Left ventricle myocardium superior (tissue), 1 donor: ENCODE measurements around the gene TTC9B. TPM values are rescaled to one million over a fixed set of nuclear protein-coding genes. Genes with fewer than 3 reads are reported as not detected.

Experiments used
- ATAC-seq: fragments of 200-7000 bp; cut with Tn5 transposase; one replicate; pipeline ENCODE4 v1.9.1; 2020; ENCODE audit warnings: mild to moderate bottlenecking, moderate library complexity
- DNase-seq: peaks from one replicate; pipeline ENCODE4 v3.0.0-alpha.2; 2020
- intact Hi-C: fragments of 100-400 bp; cut with micrococcal nuclease; formaldehyde crosslinking; loops from one replicate; pipeline ENCODE4 v1.11.0; 2022
- long read RNA-seq: library from polyadenylated mRNA; unstranded; transcript quantifications from one replicate; pipeline ENCODE4 v2.0.0, GENCODE V29; 2021
- total RNA-seq: library from RNA; stranded (reverse); fragmentation: NEBNext Ultra II Directional; extraction: Animal tissue kit (Norgen Biotek cat#: 25700); gene quantifications from one replicate; pipeline ENCODE4 v1.2.1, GENCODE V29; 2021
- donor health status: DM: no; HTN: yes; CAD: no; lungs with severe emphysema.

TTC9B gene
- not detected for total RNA-seq
- long read RNA-seq, result 0 reads

DNA sequence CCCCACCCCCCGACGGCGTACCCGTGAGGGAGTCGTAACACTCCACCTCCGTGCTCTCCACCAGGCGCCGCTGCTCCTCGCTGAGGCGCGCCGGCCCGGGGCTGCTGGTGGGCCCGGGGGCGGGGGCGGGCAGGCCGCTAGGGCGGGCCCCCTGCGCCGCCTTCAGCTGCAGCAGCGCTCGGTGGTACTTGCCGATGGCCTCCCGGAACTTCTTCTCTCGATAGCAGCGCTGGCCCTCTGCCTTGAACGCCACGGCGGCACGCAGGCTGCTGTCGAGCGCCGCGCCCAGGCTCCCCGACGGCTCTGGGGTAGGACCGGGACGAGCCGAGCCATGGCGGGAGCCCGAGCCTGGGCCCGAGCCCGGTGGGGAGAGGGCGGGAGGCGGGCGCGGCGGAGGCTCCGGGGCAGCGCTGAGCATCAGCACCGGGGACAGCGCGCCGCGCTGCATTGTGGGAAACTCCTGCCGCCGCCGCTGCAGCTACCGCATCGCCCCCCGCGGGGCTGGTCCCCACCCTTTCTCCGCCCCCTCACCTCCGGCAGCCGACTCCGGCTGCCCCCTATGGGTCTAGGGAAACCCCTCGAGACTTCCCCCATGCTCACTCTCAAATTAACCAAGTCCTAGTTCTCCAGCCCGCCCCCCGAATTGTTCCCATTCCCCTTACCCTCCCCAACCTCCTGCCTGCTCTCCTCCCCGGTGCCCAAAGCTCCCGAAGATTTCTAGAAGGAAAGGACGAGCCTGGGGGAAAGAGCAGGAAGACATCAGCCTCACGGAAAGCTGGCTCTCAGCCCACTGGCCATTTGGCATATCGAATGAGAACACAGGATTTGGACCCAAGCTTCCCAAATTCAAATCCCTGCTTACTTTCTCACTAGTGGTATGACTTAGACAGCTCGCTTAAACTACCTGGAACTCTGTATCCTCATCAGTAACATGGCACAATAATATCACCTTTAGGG is at the start of gene TTC9B:
TSS of gene TTC9B (minus strand) at position 451 of the 957 bp plus-strand sequence. CDS start at position 448, 3 bp downstream.
- DNase-seq (no peak), ATAC-seq (peak; percentile 5)
- intact Hi-C loops, result no loop called here

DNA sequence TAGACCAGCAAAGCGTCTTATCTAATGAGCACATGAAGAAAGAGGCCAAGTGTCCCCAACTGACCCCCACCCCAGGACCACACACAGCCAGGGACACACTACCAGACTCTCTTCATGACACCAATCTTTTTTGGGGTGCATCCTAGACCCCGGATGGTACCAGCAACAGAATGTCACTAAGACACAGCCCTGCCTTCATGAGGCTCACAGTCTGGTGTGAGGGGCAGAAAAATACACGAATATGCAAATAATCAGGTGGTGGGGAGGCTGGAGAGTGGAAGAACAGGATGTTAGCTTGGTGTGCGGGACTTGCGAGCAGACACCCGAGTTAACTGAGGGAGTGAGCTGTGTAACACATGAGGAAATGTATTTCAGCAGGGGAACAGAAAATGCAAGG is 49.4 kb upstream of the TTC9B start:
- no peak for DNase-seq
- ATAC-seq, result no peak
- intact Hi-C loops, result no loop called here

DNA sequence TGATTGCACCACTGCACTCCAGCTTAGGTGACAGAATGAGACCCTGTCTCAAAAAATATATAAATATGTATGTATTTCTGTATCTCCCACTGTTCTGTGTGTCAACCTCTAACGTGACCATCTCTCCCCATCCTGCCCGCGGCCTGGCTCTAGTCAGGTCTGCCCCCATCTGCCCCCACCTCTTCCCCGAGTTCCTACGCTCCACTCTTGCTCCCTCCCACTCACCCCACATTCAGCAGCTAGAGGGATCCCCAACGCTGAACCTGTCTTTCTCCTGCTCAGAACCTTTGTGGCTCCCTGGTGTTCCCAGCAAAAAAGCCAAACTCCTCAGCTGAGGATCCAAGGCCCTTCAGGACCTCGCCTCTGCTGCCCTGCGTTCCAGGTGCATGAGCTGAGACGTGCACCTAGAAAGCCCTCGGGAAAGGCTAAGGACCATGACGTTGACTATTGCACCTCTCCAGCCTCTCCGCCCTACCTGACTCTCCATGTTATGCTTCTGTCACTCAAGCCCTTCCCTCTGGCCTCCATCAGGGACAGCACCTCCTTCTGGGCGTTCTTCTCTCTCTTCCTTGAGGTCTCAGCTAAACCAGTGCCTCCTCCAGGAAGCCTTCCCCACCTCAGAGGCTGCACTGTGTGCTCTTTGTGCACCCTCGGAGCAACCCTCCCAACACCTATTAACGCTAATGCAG is 48.9 kb upstream of the TTC9B start:
- no peak for DNase-seq
- ATAC-seq, result no peak
- intact Hi-C loops, result no loop called here

DNA sequence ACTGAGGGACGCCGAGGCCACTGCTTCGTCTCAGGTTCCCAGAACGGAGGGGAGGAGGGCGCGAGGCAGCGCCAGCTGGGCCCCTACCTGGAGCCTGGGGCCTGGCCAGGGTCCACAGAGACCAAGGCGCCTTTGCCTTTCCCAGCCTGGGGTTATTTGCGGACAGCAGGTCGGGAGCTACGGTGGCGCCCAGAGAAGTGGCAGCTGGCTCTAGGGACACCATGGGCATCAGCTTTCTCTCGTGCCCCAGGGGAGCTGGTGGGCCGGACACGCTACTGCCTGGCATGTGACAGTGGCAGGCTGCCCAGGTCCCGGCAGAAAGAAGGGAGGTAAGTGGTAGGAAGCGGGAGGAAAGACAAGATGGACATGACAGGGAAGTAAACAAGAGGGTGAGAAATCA is 47.9 kb upstream of the TTC9B start:
- intact Hi-C loops, result no loop called here
- DNase-seq (peak; percentile 87), ATAC-seq (peak; percentile 86)

DNA sequence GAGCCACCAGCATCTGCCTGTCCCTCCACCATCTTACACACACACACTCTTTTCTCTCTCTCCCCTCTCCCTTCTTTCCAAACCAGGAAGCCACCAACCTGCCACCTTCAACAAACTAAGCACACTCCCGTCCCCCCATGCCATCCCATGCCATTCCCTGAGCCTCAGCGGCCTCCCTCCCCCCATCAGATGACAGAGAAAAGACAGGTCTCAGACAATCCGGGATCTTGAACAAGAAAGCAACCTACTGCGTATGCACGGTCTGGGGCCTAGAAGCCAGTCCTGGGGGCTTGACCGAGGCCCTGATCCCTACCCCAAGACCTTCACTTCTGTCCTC is 47.5 kb upstream of the TTC9B start:
- DNase-seq, result no peak
- ATAC-seq, result no peak
- intact Hi-C loops, result no loop called here

DNA sequence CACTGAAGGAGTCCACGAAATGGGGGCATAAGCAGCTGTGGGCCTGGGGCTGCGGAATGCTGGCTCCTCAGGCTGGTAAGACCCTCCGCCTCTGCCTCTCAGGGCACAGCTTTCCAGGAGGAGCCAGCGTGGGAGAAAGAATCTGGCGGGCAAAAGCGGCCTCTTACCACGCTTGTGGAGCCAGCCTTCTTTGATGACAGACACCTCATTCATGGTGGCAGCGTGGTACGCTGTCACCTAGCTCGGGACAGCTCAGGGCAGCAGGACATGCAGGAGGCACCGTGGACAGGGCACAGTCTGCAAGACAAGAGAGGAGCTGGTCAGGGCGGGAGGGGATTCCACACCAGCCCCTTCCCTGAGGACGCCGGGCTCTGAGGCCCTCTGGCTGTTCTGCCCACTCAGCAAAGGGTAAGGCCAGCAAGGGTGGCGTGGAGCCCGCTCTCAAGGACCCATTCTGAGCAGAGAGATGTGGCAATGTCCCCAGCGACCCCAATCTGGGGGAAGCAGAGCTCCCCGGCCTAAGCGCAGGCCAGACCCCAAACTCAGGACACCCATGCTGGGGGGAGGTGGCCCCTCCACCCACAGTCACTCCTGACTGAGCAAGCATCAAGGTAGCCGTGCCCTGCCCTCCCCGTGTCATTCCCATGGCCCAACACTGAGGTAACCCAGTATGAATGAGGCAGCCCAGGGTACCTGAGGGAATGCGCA is 47.0 kb upstream of the TTC9B start:
- intact Hi-C loops, result no loop called here
- ATAC-seq (no peak), DNase-seq (no peak)

DNA sequence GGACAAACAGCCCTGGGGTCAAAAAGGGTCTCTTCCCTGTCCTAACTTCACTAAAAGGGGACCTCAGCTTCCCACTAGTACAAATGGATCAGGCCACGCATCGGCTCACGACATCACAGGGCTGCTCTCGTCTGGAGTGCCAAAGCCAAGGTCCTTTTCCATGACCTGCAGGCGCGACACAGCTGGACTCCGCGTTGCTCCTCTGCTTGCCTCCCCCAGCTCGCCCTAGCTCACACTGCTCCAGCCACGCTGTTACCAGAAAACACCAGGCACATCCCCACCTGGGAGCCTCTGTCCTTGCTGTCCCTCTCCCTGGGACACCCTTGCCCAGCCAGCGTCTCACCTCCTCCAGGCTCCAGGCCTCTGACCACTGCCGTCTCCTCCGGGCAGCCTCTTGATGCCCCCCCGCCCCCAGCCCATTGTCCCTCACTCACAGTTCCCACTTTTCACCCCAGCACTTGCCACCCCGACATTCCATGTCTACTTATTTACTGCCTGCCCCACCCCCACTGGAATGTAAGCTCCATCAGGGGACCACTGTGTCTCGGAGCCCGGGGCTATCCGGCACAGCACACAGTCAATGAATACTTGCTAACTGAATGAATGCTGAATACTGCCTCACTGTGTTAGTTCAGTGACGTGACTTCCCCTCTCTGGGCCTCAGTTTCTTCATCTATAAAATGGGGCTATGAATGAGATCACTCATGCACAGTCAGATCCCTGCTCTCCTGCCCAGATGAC is 46.3 kb upstream of the TTC9B start:
- no peak for ATAC-seq
- no peak for DNase-seq
- intact Hi-C loops, result no loop called here

DNA sequence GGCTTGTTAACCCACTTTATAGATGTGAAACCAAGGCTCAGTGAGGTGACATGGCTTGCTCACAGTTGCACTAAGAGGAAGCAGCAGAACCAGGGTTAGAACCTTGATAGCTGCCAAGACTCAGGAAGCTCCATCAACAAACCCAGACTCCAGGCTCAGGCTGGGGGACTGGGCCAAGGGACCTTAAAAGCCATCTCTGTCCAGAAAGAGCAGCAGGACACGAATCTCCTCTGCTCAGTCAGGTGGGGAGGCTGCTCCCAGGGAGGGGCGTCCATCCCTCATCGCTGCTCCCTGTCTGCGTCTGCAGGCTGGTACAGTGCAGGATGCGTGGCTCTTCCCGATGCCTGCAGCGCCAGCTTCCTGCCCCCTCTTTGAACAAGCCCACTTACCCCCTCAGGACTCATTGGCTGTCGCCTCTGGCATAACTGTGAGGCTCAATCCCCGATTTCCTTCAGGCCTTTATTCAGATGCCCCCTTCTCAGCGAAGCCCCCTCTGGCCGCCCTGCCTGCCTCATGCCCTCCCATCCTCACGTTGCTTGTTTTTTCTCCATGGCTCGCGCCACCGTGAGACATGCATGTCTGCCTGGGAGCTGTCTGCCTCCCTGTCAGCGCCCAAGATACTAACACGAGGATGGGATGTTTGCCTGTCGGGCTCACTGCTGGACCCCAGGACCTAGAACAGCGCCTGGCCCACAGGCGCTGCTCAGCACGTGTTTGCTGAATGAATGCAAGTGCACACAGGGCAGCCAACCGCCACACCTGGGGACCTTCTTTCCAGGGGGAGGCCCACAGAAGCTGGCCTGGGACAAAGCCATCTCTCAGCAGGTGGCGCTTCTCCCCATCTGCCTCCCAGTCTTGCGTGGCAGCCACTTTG is 45.5 kb upstream of the TTC9B start:
- no peak for ATAC-seq
- intact Hi-C loops, result no loop called here
- no peak for DNase-seq

DNA sequence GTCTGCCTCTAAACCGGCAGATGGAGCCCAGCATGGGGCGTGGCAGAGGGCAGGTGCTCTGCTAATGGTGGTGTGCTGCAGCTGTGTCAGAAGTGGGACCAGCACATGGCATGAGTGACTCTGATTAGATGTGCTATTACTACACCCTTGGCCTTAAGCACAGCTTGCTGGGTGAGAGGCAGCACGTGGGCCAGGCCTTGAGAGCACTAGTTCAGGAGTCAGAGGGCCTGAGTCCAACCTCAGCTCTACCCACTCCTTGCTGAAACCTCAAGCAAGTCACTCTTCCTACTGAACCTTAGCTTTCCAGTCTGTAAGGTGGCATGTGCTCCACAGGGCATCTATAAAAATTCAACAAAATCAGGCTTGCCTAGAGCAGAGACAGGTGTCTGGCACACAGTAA is 44.2 kb upstream of the TTC9B start:
- no peak for DNase-seq
- intact Hi-C loops, result no loop called here
- no peak for ATAC-seq

DNA sequence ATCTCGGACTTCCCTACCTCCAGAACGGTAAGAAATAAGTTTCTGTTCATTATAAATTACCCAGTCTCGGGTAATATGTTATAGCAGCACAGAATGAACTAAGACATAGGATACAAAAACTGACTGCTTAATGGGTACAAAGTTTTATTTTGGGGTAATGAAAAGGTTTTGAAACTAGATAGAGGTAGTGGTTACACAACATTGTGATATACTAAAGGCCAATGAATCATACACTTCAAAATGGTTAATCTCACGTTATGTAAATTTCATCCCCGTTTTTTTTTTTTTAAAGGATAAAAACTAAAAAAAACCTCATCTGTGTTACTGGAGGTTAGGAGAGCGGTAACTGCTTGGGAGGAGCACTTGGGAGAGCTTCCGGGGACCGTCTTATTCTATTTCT is 43.4 kb upstream of the TTC9B start:
- no peak for DNase-seq
- ATAC-seq, result no peak
- intact Hi-C loops, result no loop called here

DNA sequence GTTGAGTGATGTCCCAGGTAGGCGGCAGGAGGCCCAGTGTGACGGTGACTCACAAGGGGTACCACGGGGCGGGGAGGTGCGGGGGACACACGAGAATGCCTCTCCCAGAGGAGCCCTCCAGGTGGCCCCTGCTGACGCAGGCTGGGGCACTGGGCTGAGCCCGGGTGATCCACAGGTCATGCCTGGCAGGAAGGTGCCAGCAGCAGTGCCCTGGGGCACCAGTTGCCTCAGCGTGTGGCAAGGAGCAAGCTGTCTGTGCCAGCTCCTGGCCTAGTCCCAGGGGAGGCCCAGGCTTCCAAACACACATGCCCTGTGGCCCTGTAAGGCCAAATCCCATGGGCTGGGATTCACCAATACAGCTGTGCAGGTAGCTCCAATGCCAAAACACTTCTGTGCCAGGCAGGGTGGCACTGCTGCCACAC is 38.9 kb upstream of the TTC9B start:
- intact Hi-C loops, result no loop called here
- ATAC-seq (peak; percentile 89), DNase-seq (peak; percentile 75)

DNA sequence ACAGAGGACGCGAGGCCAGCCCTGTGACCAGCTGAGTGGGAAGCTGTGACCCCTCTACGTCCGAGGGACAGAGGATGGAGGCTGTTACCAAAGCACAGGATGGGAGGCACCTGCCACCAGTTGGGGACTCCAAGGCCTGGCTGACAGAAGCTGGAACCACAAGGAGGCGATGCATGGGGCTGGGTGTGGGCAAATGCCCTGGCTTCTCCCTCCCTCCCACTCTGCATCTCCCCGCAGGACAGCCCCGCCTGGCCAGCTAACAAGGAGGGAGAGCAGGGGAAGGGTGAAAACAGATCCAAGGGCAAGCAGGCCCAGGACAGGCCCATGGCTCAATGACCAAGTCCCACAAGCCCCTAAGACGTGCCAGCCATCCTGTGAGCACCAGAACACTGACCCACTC is 38.3 kb upstream of the TTC9B start:
- DNase-seq (no peak), ATAC-seq (no peak)
- intact Hi-C loops, result no loop called here

DNA sequence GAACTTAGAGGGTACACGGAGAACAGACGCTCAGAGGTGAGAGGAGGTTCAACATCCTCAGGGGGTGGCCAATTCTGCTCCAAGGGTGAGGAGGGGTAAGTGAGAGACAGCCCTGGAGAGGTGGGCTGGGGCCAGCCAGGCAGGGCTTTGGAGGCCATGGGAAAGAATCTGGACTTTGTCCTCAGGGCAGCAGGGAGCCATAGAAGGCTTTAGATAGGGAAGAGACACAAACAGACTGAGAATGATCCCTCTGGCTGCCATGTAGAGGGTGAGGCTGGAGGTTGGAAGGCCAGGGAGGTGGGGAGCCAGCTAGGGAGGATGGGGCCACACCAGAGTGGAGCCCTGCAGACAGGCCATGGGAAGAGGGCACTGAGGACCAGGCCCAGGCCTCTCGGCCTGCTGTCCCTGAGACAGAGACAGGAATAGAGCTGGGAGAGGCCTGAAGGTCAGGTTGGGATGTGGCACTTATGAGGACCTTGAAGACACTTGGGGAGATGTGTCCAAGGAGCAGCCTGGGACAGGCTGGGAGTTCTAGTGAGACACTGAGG is 37.5 kb upstream of the TTC9B start:
- no peak for ATAC-seq
- intact Hi-C loops, result no loop called here
- no peak for DNase-seq

DNA sequence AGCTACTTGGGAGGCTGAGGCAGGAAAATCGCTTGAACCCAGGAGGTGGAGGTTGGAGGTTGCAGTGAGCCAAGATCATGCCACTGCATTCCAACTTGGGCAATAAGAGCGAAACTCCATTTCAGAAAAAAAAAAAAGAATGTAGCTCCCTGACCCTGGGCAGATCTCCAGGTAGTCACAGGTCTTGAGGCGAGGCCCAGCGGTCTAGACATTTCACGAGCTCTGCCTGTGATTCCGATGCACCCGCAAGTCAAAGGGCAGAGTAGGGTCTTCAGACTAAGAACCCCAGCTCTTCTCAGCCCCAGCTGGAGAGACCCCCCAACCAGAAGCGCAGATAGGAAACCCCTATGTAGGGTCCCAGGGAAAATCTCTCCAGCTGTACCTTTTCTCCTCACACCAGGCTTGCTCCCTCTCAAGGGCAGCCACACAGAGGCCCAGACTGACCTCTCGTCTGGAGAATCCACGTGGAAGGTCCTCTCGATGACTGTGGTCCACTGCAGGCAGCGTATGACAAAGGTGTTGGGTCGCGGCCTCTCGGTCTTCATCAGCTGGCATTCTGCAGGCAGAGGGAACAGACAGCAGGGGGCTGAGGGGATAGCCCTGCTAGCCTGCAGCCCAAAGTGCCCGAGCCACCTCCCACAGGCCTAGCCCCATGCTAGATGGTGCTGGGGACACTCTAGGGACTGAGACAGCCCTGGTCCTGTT is 36.7 kb upstream of the TTC9B start:
- intact Hi-C loops, result no loop called here
- DNase-seq (no peak), ATAC-seq (no peak)

DNA sequence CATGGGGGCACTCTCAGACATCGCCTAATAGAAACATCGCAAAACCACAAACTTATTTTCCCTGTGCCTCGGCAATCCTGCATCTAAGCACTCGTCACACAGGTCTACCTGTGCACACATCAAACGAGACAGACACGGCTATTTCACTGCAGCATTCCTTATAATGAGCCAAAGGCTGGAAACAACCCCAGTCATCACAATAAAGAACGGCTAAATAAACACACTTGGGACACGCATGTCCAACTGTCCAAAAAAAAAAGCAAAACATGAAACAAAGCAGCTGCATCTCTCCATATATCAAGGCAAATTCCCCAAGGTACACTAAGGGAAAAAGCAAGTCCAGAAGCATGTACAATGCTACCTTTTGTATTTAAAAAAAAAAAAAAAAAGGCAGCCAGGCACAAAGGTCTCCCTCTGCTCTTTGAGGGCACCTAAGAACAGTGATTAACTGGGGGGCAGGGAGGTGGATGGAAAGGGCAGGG is 35.5 kb upstream of the TTC9B start:
- intact Hi-C loops, result no loop called here
- DNase-seq (no peak), ATAC-seq (no peak)

DNA sequence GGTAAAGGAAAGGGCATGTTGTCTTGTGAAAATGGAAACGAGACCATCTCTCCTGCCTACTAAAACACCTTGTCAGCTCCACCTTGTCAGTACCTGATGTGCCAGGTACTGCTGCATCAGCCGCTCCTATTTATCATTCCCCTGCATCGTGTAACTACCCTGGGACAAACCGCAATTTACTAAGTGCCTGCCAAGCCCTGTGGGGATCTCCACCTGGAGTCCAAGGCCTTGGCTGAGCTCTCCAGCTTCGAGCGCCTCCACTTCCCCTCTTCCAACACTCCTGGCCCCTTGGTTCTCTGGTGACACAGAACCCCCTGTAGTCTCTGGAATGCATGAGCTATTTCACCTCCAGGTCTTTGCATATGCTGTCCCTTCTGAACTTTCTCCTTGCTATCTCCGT is 34.2 kb upstream of the TTC9B start:
- DNase-seq (no peak), ATAC-seq (no peak)
- intact Hi-C loops, result no loop called here

DNA sequence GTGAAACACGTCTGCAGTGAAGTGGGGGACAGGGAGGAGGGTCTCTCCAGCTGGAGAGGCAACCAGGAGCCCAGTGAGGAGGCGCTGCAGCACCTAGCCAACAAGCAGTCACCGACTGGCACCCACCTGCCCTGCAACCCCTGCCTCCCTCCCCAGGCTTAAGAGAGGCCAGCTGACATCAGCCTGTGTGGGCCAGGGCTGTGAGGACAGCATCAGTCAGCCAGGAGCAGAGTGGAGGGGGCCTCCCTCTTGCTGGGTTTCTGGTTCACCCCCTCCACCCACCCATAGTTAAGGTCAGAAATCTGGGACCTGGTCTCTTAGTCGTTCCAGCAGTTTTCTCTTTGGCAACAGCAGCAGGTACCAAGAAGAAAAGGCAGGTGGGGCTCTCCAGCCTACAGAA is 33.8 kb upstream of the TTC9B start:
- DNase-seq (no peak), ATAC-seq (no peak)
- intact Hi-C loops, result no loop called here

DNA sequence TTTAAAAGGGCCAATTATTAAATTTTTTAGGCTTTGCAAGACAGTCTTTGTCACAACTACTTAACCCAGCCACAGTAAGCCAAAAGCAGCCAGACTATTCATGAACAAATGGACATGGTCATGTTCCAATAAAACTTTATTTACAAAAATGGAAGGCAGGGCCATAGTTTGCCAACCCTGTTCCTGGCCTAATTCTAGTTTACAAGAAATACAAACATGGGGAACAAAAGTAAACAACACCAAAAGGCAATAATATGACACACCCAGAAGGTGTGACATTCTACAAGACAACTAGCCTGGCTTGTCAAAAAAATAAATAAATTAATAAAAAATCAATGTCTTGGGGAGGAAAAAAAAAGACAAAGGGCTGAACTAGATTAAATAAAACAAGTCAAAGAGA is 33.1 kb upstream of the TTC9B start:
- ATAC-seq, result no peak
- intact Hi-C loops, result no loop called here
- DNase-seq, result no peak
